Measurements from ENCODE around the gene RNF126. TPM values are rescaled to one million over a fixed set of nuclear protein-coding genes. Genes with fewer than 3 reads are reported as not detected.

Gene RNF126
- total RNA-seq, 2 donors from 2014 or later = 24.5 to 27.1 TPM

- DNase-seq (ENCODE audit: low spot score) = no peak
Observed at GRCh38 chr19:619286-620002, 43.6 kb downstream of the RNF126 start.

GRCh38 chr19:618674-619285 is 44.2 kb downstream of the RNF126 start:
- DNase-seq (ENCODE audit: low spot score) = peak; percentile 75
- intact Hi-C loops (cut with DNase I) = no loop called here

More at GRCh38 chr19:619286-620002, 43.6 kb downstream of the RNF126 start:
- intact Hi-C loops (cut with DNase I) = no loop called here

GRCh38 chr19:618247-618619 is 44.8 kb downstream of the RNF126 start:
- no peak for DNase-seq (ENCODE audit: low spot score)
- intact Hi-C loops (cut with DNase I) = no loop called here

GRCh38 chr19:617551-618246 is 45.3 kb downstream of the RNF126 start:
- no peak for DNase-seq (ENCODE audit: low spot score)
- intact Hi-C loops (cut with DNase I) = no loop called here

GRCh38 chr19:616747-617526 is 46.1 kb downstream of the RNF126 start:
- DNase-seq (ENCODE audit: low spot score) = no peak

GRCh38 chr19:616062-616700 is 46.8 kb downstream of the RNF126 start:
- intact Hi-C loops (cut with DNase I) = no loop called here
- DNase-seq (ENCODE audit: low spot score) = no peak

More at GRCh38 chr19:616747-617526, 46.1 kb downstream of the RNF126 start:
- intact Hi-C loops (cut with DNase I) = no loop called here

- no peak for DNase-seq (ENCODE audit: low spot score)
- intact Hi-C loops (cut with DNase I) = no loop called here
Observed at GRCh38 chr19:615619-616018, 47.4 kb downstream of the RNF126 start.

- DNase-seq (ENCODE audit: low spot score) = peak; percentile 79
- intact Hi-C loops (cut with DNase I) = no loop called here
Observed at GRCh38 chr19:613732-614567, 49.1 kb downstream of the RNF126 start.

- DNase-seq (ENCODE audit: low spot score) = peak; percentile 72
- intact Hi-C loops (cut with DNase I) = no loop called here
Observed at GRCh38 chr19:612941-613340, 50.1 kb downstream of the RNF126 start.

GRCh38 chr19:611481-611868 is 51.5 kb downstream of the RNF126 start:
- no peak for DNase-seq (ENCODE audit: low spot score)
- intact Hi-C loops (cut with DNase I) = no loop called here

GRCh38 chr19:610801-611480 is 52.1 kb downstream of the RNF126 start:
- DNase-seq (ENCODE audit: low spot score) = peak; percentile 86
- intact Hi-C loops (cut with DNase I) = no loop called here

GRCh38 chr19:610071-610800 is 52.8 kb downstream of the RNF126 start:
- intact Hi-C loops (cut with DNase I) = no loop called here
- no peak for DNase-seq (ENCODE audit: low spot score)

GRCh38 chr19:609004-609346 is 54.0 kb downstream of the RNF126 start:
- no peak for DNase-seq (ENCODE audit: low spot score)
- intact Hi-C loops (cut with DNase I) = no loop called here

- intact Hi-C loops (cut with DNase I) = no loop called here
- no peak for DNase-seq (ENCODE audit: low spot score)
Observed at GRCh38 chr19:608155-609003, 54.6 kb downstream of the RNF126 start.

- DNase-seq (ENCODE audit: low spot score) = no peak
- intact Hi-C loops (cut with DNase I) = no loop called here
Observed at GRCh38 chr19:607301-608154, 55.5 kb downstream of the RNF126 start.

Data from posterior vena cava (tissue), 2 donors.